Chondrocyte (in vitro differentiated cells): ENCODE measurements around the gene GALNT5. TPM values are rescaled to one million over a fixed set of nuclear protein-coding genes. Genes with fewer than 3 reads are reported as not detected.

Source experiments
- DNase-seq: peaks from one replicate; pipeline ENCODE4 v3.0.0; 2021; ENCODE audit warnings: mixed read lengths, low spot score
- H3K27ac Mint-ChIP-seq: one replicate; pipeline ENCODE4 v1.8.0; 2021; ENCODE audit warnings: mild to moderate bottlenecking, moderate library complexity, mixed read lengths; ENCODE audit not compliant: unreplicated experiment
- H3K27me3 Mint-ChIP-seq: 2 replicates; pipeline ENCODE4 v1.8.0; 2021; ENCODE audit warnings: low read depth, mixed read lengths
- H3K36me3 Mint-ChIP-seq: 2 replicates; pipeline ENCODE4 v1.8.0; 2021; ENCODE audit warnings: low read depth, mixed read lengths
- H3K4me1 Mint-ChIP-seq: 2 replicates; pipeline ENCODE4 v1.8.0; 2021; ENCODE audit warnings: low read depth, mild to moderate bottlenecking, mixed read lengths
- H3K4me3 Mint-ChIP-seq: one replicate; pipeline ENCODE4 v1.8.0; 2021; ENCODE audit warnings: mild to moderate bottlenecking, moderate library complexity, mixed read lengths; ENCODE audit not compliant: unreplicated experiment
- H3K9me3 Mint-ChIP-seq: 2 replicates; pipeline ENCODE4 v1.8.0; 2021; ENCODE audit warnings: low read depth, mixed read lengths
- total RNA-seq: library from RNA; stranded (reverse); gene quantifications from 3 replicates; pipeline ENCODE4 v1.2.1, GENCODE V29; 2021
- TF ChIP-seq, protein P1 (sequence below): fragments of 200-600 bp; sonication (generic); IDR thresholded peaks from 2 replicates; pipeline ENCODE4 v1.5.0; 2021; ENCODE audit warnings: antibody characterized with exemption, mild to moderate bottlenecking, moderate library complexity

The GALNT5 gene
- total RNA-seq, 1 donor from 2014 or later: 14.2 TPM

DNA sequence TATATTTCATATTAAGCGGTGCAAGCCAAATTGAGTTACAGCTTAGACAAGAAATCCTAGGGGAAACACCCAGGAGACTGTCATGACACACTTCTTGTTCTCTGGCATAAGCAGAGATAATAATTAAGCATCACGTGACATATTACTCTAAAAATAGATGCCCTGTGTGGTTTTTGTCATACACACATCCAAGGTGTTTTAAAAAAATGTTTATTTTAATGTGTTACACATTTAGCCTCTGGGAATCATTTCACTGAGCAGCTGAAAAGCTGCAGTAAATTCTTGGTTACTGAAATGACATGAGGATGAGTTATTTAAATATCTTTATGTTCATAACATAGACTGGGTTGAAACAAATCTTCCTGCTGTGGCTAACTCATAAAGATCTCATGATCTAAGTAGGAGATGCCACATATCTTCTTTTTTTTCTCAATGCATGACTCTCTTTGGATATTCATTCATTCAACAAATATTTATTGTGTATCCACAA is 106.2 kb downstream of the GALNT5 start:
- Mint-ChIP-seq H3K4me1 (peaks cover 20% of the 10 kb centered on the region), H3K36me3 (peaks cover 3% of the 10 kb centered on the region), H3K4me3 (no peak overlapping the region), H3K9me3 (peaks cover 8% of the 10 kb centered on the region), H3K27ac (peak overlapping the region; percentile 37), H3K27me3 (peaks cover 8% of the 10 kb centered on the region)
- DNase-seq: no peak
- TF ChIP-seq, protein P1, sequence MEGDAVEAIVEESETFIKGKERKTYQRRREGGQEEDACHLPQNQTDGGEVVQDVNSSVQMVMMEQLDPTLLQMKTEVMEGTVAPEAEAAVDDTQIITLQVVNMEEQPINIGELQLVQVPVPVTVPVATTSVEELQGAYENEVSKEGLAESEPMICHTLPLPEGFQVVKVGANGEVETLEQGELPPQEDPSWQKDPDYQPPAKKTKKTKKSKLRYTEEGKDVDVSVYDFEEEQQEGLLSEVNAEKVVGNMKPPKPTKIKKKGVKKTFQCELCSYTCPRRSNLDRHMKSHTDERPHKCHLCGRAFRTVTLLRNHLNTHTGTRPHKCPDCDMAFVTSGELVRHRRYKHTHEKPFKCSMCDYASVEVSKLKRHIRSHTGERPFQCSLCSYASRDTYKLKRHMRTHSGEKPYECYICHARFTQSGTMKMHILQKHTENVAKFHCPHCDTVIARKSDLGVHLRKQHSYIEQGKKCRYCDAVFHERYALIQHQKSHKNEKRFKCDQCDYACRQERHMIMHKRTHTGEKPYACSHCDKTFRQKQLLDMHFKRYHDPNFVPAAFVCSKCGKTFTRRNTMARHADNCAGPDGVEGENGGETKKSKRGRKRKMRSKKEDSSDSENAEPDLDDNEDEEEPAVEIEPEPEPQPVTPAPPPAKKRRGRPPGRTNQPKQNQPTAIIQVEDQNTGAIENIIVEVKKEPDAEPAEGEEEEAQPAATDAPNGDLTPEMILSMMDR: no peak

Other genes with a start within 250 kb of the GALNT5 start
- not detected in 3 replicates for gene ERMN, start 68.1 kb downstream of the GALNT5 start, total RNA-seq
- 0.27 to 0.85 TPM in 2 of 3 replicates, not detected in the other for gene CYTIP, start 186.4 kb downstream of the GALNT5 start, total RNA-seq